VCaP (cell line): Measurements from ENCODE around the gene UPF2.
A peak's percentile ranks its signal among the peaks of the same experiment; 100 is the strongest.
"Not testable (repeated sequence)": the region's sequence is repeated elsewhere in the genome, so short reads cannot be mapped to it uniquely, and the experiment has no call there.

Experiments used
- H3K27ac ChIP-seq: fragments of 450-650 bp; 2 replicates; pipeline ENCODE4 v1.5.1; 2017
- CTCF ChIP-seq: fragments of 450-650 bp; conservative IDR thresholded peaks from 2 replicates; pipeline ENCODE4 v1.5.1; 2017; ENCODE audit warnings: mild to moderate bottlenecking, moderate library complexity

The UPF2 gene

GRCh38 chr10:12018438-12019282, 23.9 kb downstream of the UPF2 start:
- no peak overlapping the region for H3K27ac ChIP-seq
- no peak for TF ChIP-seq CTCF

GRCh38 chr10:12013926-12014325, 28.7 kb downstream of the UPF2 start:
- H3K27ac ChIP-seq, result no peak overlapping the region
- TF ChIP-seq CTCF, result no peak

GRCh38 chr10:12013391-12013790, 29.2 kb downstream of the UPF2 start:
- H3K27ac ChIP-seq, result not testable (repeated sequence)

GRCh38 chr10:12010353-12010752, 32.3 kb downstream of the UPF2 start:
- H3K27ac ChIP-seq, result no peak overlapping the region
- no peak for TF ChIP-seq CTCF

GRCh38 chr10:12008842-12009241, 33.8 kb downstream of the UPF2 start:
- H3K27ac ChIP-seq, result not testable (repeated sequence)

- H3K27ac ChIP-seq, result no peak overlapping the region
- TF ChIP-seq CTCF, result no peak
Observed at GRCh38 chr10:12006671-12007070, 35.9 kb downstream of the UPF2 start.

- no peak for TF ChIP-seq CTCF
- no peak overlapping the region for H3K27ac ChIP-seq
Observed at GRCh38 chr10:11993834-11994468, 48.7 kb downstream of the UPF2 start.

- TF ChIP-seq CTCF, result no peak
- peak overlapping the region; percentile 16; the same call in 1 of the 2 replicates for H3K27ac ChIP-seq
Observed at GRCh38 chr10:11988924-11989323, 53.7 kb downstream of the UPF2 start.
